Caco-2 (cell line): Measurements from ENCODE around the gene FANCF. TPM values are rescaled to one million over a fixed set of nuclear protein-coding genes. Genes with fewer than 3 reads are reported as not detected.

ENCODE experiments used
- Bru-seq: library from RNA; stranded (reverse); fragments of 400-500 nt; gene quantifications from one replicate; lab custom pipeline; 2021; lab: Mats Ljungman, UMichigan
- BruChase-seq, 2 experiments: library from RNA; stranded (reverse); fragments of 400-500 nt; gene quantifications; one replicate each; lab custom pipeline; 2021; lab: Mats Ljungman, UMichigan
- BruUV-seq: library from RNA; stranded (reverse); fragments of 400-500 nt; replicated peaks from 2 replicates; lab custom pipeline; 2021; lab: Mats Ljungman, UMichigan
- CTCF ChIA-PET: fragments of 300-600 bp; sonication (Branson Sonifier 250); formaldehyde crosslinking; loops from one replicate; lab custom pipeline; 2022; ENCODE audit warnings: antibody characterized with exemption; lab: Charles Lee
- POLR2A ChIA-PET: fragments of 300-600 bp; sonication (Branson Sonifier 250); formaldehyde crosslinking; loops from one replicate; lab custom pipeline; 2022; ENCODE audit warnings: antibody characterized with exemption; lab: Charles Lee
- DNase-seq, 2 experiments: peaks; one replicate each; pipeline versions ENCODE4 v3.0.0 to v3.0.0-alpha.2; 2020 to 2022
- H3K27me3 ChIP-seq: replicated peaks from 2 replicates; pipeline ENCODE4 v1.6.0; 2011; ENCODE audit warnings: low read length; ENCODE audit not compliant: control insufficient read depth, insufficient read depth
- H3K36me3 ChIP-seq: 2 replicates; pipeline ENCODE4 v1.5.1; 2011; ENCODE audit warnings: low read length; ENCODE audit not compliant: control insufficient read depth, insufficient read depth
- H3K4me1 ChIP-seq: fragments of 250-450 bp; sonication (Bioruptor Pico); 2 replicates; pipeline ENCODE4 v1.5.1; 2020; ENCODE audit warnings: mild to moderate bottlenecking
- H3K4me3 ChIP-seq: 2 replicates; pipeline ENCODE4 v1.5.1; 2011; ENCODE audit warnings: low read depth, mild to moderate bottlenecking, control low read depth, low read length
- H3K9me3 ChIP-seq: fragments of 250-450 bp; sonication (Bioruptor Pico); 2 replicates; pipeline ENCODE4 v1.5.1; 2020; ENCODE audit warnings: mild to moderate bottlenecking, moderate library complexity
- H3K27ac Mint-ChIP-seq: one replicate; pipeline ENCODE4 v1.8.0; 2022; ENCODE audit warnings: mixed read lengths; ENCODE audit not compliant: unreplicated experiment
- H3K27me3 Mint-ChIP-seq: one replicate; pipeline ENCODE4 v1.8.0; 2022; ENCODE audit warnings: mixed read lengths; ENCODE audit not compliant: insufficient read depth, unreplicated experiment
- H3K36me3 Mint-ChIP-seq: one replicate; pipeline ENCODE4 v1.8.0; 2022; ENCODE audit warnings: mild to moderate bottlenecking, mixed read lengths; ENCODE audit not compliant: insufficient read depth, unreplicated experiment
- H3K4me1 Mint-ChIP-seq: one replicate; pipeline ENCODE4 v1.8.0; 2022; ENCODE audit warnings: low read depth, mixed read lengths; ENCODE audit not compliant: unreplicated experiment
- H3K4me3 Mint-ChIP-seq: one replicate; pipeline ENCODE4 v1.8.0; 2022; ENCODE audit warnings: mild to moderate bottlenecking, moderate library complexity, mixed read lengths; ENCODE audit not compliant: unreplicated experiment
- H3K9me3 Mint-ChIP-seq: one replicate; pipeline ENCODE4 v1.8.0; 2022; ENCODE audit warnings: mixed read lengths; ENCODE audit not compliant: unreplicated experiment
- CTCF ChIP-seq, 2 experiments: fragments of 200-600 bp in 1 of 2; IDR thresholded peaks; 1 replicate in 1 of 2; 2 replicates in 1 of 2; pipeline versions ENCODE4 v1.5.1 to v1.8.0; 2011 to 2022; ENCODE audit warnings: antibody characterized with exemption in 1 of 2, control low read depth in 1 of 2, inconsistent platforms in 1 of 2, low read depth in 1 of 2, low read length in 1 of 2, mild to moderate bottlenecking in 1 of 2, moderate library complexity in 1 of 2; ENCODE audit not compliant: insufficient read depth in 1 of 2, severe bottlenecking in 1 of 2, unreplicated experiment in 1 of 2
- intact Hi-C: fragments of 100-400 bp; cut with micrococcal nuclease; formaldehyde crosslinking; loops from one replicate; pipeline ENCODE4 v1.10.0; 2022; ENCODE audit not compliant: unreplicated experiment
- long read RNA-seq: library from polyadenylated mRNA; stranded (forward); transcript quantifications from one replicate; pipeline ENCODE4 v2.0.0, GENCODE V29; 2022
- total RNA-seq: library from RNA; stranded (reverse); gene quantifications from 2 replicates; pipeline ENCODE4 v1.2.3, GENCODE V29; 2022

FANCF gene
- total RNA-seq (13.8 and 15.4 TPM in 2 replicates), Bru-seq, nascent RNA (percentile 88 among the genes with signal in this experiment), BruChase-seq, experiment 1, labeled RNA remaining after a 2-hour chase (percentile 95 among the genes with signal in this experiment), BruChase-seq, experiment 2, labeled RNA remaining after a 6-hour chase (percentile 79 among the genes with signal in this experiment)
- long read RNA-seq, transcript FANCF-201 (1 exons, 2,952 nt), result major isoform, 32 of 32 reads
- long read RNA-seq, partial matches to known transcripts, result 0 of 32 reads
- long read RNA-seq, other reads (novel, unspliced or antisense), result 0 of 32 reads

GRCh38 chr11:22625448-22626287 is at the start of gene FANCF:
Gene FANCF (minus strand): TSS chr11:22625823. CDS start chr11:22625810, 13 bp downstream.
- Mint-ChIP-seq H3K36me3 (peaks cover 16% of the 10 kb centered on the region), H3K9me3 (no peaks in the 10 kb centered on the region), H3K4me1 (no peaks in the 10 kb centered on the region), H3K4me3 (peak within 1 kb of the TSS; percentile 97), H3K27me3 (no peaks in the 10 kb centered on the region), H3K27ac (peak within 1 kb of the TSS; percentile 99)
- peak; percentile 95 to 98 for DNase-seq
- no peaks in the 10 kb centered on the region for H3K27me3 ChIP-seq
- peak within 1 kb of the TSS; percentile 88 for H3K4me3 ChIP-seq
- CTCF ChIA-PET, result interaction anchor here (1.2 to 2.0 kb wide), 3 partner anchors 9 to 204 kb away, joined by 3 to 12 read pairs (median 5); partner anchors contain the start of gene SVIP
- peaks cover 7% of the 10 kb centered on the region; the same call in 1 of the 2 replicates for H3K4me1 ChIP-seq
- BruUV-seq, result TSS peak; percentile 88
- TF ChIP-seq CTCF (IDR thresholded peaks at IDR 0.05; ENCODE audit: insufficient read depth in 1 of 2, low read depth in 1 of 2, low read length in 1 of 2, severe bottlenecking in 1 of 2, unreplicated experiment in 1 of 2), result no peak
- intact Hi-C loops, result loop anchor here (1.0 to 2.0 kb wide), 4 partner anchors 10 to 204 kb away; partner anchors contain the start of genes GAS2 and SVIP
- no peaks in the 10 kb centered on the region for H3K36me3 ChIP-seq
- H3K9me3 ChIP-seq, result no peaks in the 10 kb centered on the region
- POLR2A ChIA-PET, result interaction anchor here (1.0 kb wide), 2 partner anchors 10 to 204 kb away, joined by 3 read pairs; partner anchors contain the start of gene SVIP

- intact Hi-C loops, result loop anchor here (1.0 to 2.0 kb wide), 3 partner anchors 14 to 50 kb away; partner anchors contain the start of gene FANCF
- peaks cover 60% of the 10 kb centered on the region for H3K4me1 ChIP-seq
- H3K4me3 Mint-ChIP-seq, result peak overlapping the region; percentile 58
- H3K27me3 Mint-ChIP-seq, result no peaks in the 10 kb centered on the region
- H3K4me1 Mint-ChIP-seq, result peaks cover 39% of the 10 kb centered on the region
- peak; percentile 68 to 72 for DNase-seq
- CTCF ChIA-PET, result interaction anchor here (1.2 kb wide), 1 partner anchor 113 kb away, joined by 3 read pairs; no protein-coding TSS in a partner anchor
- H3K27ac Mint-ChIP-seq, result peak overlapping the region; percentile 62
- H3K9me3 Mint-ChIP-seq, result no peaks in the 10 kb centered on the region
- POLR2A ChIA-PET, result no interaction called here
- no peaks in the 10 kb centered on the region for H3K36me3 ChIP-seq
- no peaks in the 10 kb centered on the region for H3K9me3 ChIP-seq
- no peaks in the 10 kb centered on the region for H3K27me3 ChIP-seq
- no peaks in the 10 kb centered on the region for H3K36me3 Mint-ChIP-seq
- BruUV-seq, result TSS peak; percentile 76
- TF ChIP-seq CTCF (IDR thresholded peaks at IDR 0.05; ENCODE audit: insufficient read depth in 1 of 2, low read depth in 1 of 2, low read length in 1 of 2, severe bottlenecking in 1 of 2, unreplicated experiment in 1 of 2), result no peak
- H3K4me3 ChIP-seq, result peak overlapping the region; percentile 11
Observed at GRCh38 chr11:22674470-22675439, 49.1 kb upstream of the FANCF start.
